ENCODE data around the gene D2HGDH. TPM values are rescaled to one million over a fixed set of nuclear protein-coding genes. Genes with fewer than 3 reads are reported as not detected.
"Not testable (repeated sequence)": the region's sequence is repeated elsewhere in the genome, so short reads cannot be mapped to it uniquely, and the experiment has no call there.

The D2HGDH gene
- total RNA-seq, 1 donor from 2014 or later, result 16.4 TPM

GRCh38 chr2:241748468-241749256 lies 14.2 kb downstream of the D2HGDH start:
- no peak for DNase-seq

GRCh38 chr2:241750076-241750840 lies 15.8 kb downstream of the D2HGDH start:
- DNase-seq, result no peak

- DNase-seq, result no peak
Measured at GRCh38 chr2:241751152-241751551, 16.7 kb downstream of the D2HGDH start.

- DNase-seq, result no peak
Measured at GRCh38 chr2:241751776-241752175, 17.3 kb downstream of the D2HGDH start.

GRCh38 chr2:241752253-241752652 lies 17.8 kb downstream of the D2HGDH start:
- DNase-seq, result no peak

GRCh38 chr2:241752689-241753276 lies 18.4 kb downstream of the D2HGDH start:
- no peak for DNase-seq

GRCh38 chr2:241753493-241753892 lies 19.1 kb downstream of the D2HGDH start:
- DNase-seq, result no peak

- no peak for DNase-seq
Measured at GRCh38 chr2:241754042-241754441, 19.6 kb downstream of the D2HGDH start.

- no peak for DNase-seq
Measured at GRCh38 chr2:241755166-241755565, 20.7 kb downstream of the D2HGDH start.

- DNase-seq, result no peak
Measured at GRCh38 chr2:241755777-241756176, 21.3 kb downstream of the D2HGDH start.

- DNase-seq, result no peak
Measured at GRCh38 chr2:241759067-241759807, 24.8 kb downstream of the D2HGDH start.

GRCh38 chr2:241759893-241760292 lies 25.5 kb downstream of the D2HGDH start:
- DNase-seq, result not testable (repeated sequence)

- DNase-seq, result no peak
Measured at GRCh38 chr2:241760301-241760771, 25.9 kb downstream of the D2HGDH start.

- no peak for DNase-seq
Measured at GRCh38 chr2:241762321-241762932, 28.0 kb downstream of the D2HGDH start.

- DNase-seq, result no peak
Measured at GRCh38 chr2:241762933-241763369, 28.5 kb downstream of the D2HGDH start.

- DNase-seq, result no peak
Measured at GRCh38 chr2:241763551-241764274, 29.3 kb downstream of the D2HGDH start.

GRCh38 chr2:241764275-241765241 lies 30.1 kb downstream of the D2HGDH start:
- no peak for DNase-seq

GRCh38 chr2:241767464-241768250 lies 33.2 kb downstream of the D2HGDH start:
- no peak for DNase-seq

- no peak for DNase-seq
Measured at GRCh38 chr2:241768251-241768711, 33.9 kb downstream of the D2HGDH start.

Data from skin of body (tissue), 2 donors.